Lower lobe of right lung (tissue), 2 donors: ENCODE measurements around the gene NOS1AP. TPM values are rescaled to one million over a fixed set of nuclear protein-coding genes. Genes with fewer than 3 reads are reported as not detected.

Experiments
- ATAC-seq, 2 donors: fragments of 200-7000 bp; cut with Tn5 transposase; one replicate each; pipeline ENCODE4 v1.9.1; 2020 to 2022; ENCODE audit warnings: mild to moderate bottlenecking in 2 of 2, moderate library complexity in 2 of 2
- DNase-seq: peaks from one replicate; pipeline ENCODE4 v3.0.0-alpha.2; 2020
- H3K27ac ChIP-seq: fragments of 200-600 bp; one replicate; pipeline ENCODE4 v1.8.0; 2022
- H3K27me3 ChIP-seq: fragments of 200-600 bp; one replicate; pipeline ENCODE4 v1.8.0; 2022; ENCODE audit warnings: low read depth
- H3K36me3 ChIP-seq: fragments of 200-600 bp; one replicate; pipeline ENCODE4 v1.8.0; 2022; ENCODE audit warnings: mild to moderate bottlenecking
- H3K4me1 ChIP-seq: fragments of 200-600 bp; one replicate; pipeline ENCODE4 v1.8.0; 2022
- H3K4me3 ChIP-seq: fragments of 200-600 bp; one replicate; pipeline ENCODE4 v1.8.0; 2022; ENCODE audit warnings: mild to moderate bottlenecking
- H3K9me3 ChIP-seq: fragments of 200-600 bp; one replicate; pipeline ENCODE4 v1.8.0; 2022
- CTCF ChIP-seq: fragments of 200-600 bp; IDR thresholded peaks from one replicate; pipeline ENCODE4 v1.8.0; 2022; ENCODE audit warnings: antibody characterized with exemption, mild to moderate bottlenecking
- intact Hi-C: fragments of 100-400 bp; cut with DNase I; formaldehyde crosslinking; loops from one replicate; pipeline ENCODE4 v1.11.0; 2022
- total RNA-seq: library from RNA; stranded (reverse); fragmentation: NEBNext Ultra II Directional; extraction: Animal tissue kit (Norgen Biotek cat#: 25700); gene quantifications from one replicate; pipeline ENCODE4 v1.2.1, GENCODE V29; 2021
- donor health status: DM: no; HTN: yes; CAD: no; lungs with severe emphysema.

NOS1AP gene
- total RNA-seq, 1 donor from 2014 or later, result 3.6 TPM

- intact Hi-C loops, result no loop called here
- Histone ChIP-seq H3K36me3 (no peaks in the 10 kb centered on the region), H3K4me1 (no peaks in the 10 kb centered on the region), H3K27me3 (no peaks in the 10 kb centered on the region), H3K9me3 (peaks cover 3% of the 10 kb centered on the region), H3K4me3 (no peak overlapping the region), H3K27ac (no peak overlapping the region)
- no peak for DNase-seq
- no peak for TF ChIP-seq CTCF
- ATAC-seq, result no peak
Measured at GRCh38 chr1:162130308-162130707, 60.8 kb downstream of the NOS1AP start.

- no peak overlapping the region for H3K27ac ChIP-seq
- no peaks in the 10 kb centered on the region for H3K9me3 ChIP-seq
- no peak for TF ChIP-seq CTCF
- H3K27me3 ChIP-seq, result no peaks in the 10 kb centered on the region
- H3K36me3 ChIP-seq, result no peaks in the 10 kb centered on the region
- DNase-seq (no peak), ATAC-seq (no peak)
- H3K4me3 ChIP-seq, result no peak overlapping the region
- intact Hi-C loops, result no loop called here
- H3K4me1 ChIP-seq, result peaks cover 1% of the 10 kb centered on the region
Measured at GRCh38 chr1:162131400-162132321, 62.2 kb downstream of the NOS1AP start.

- H3K27ac ChIP-seq, result no peak overlapping the region
- no peak overlapping the region for H3K4me3 ChIP-seq
- ATAC-seq, result no peak
Measured at GRCh38 chr1:162133566-162133965, 64.1 kb downstream of the NOS1AP start.

GRCh38 chr1:162134646-162135045, 65.2 kb downstream of the NOS1AP start:
- no peak overlapping the region for H3K27ac ChIP-seq
- ATAC-seq, result no peak
- no peaks in the 10 kb centered on the region for H3K9me3 ChIP-seq
- no peaks in the 10 kb centered on the region for H3K36me3 ChIP-seq
- TF ChIP-seq CTCF, result no peak
- DNase-seq, result no peak
- H3K27me3 ChIP-seq, result no peaks in the 10 kb centered on the region
- intact Hi-C loops, result no loop called here
- H3K4me1 ChIP-seq, result peaks cover 10% of the 10 kb centered on the region
- H3K4me3 ChIP-seq, result no peak overlapping the region

More at GRCh38 chr1:162133566-162133965, 64.1 kb downstream of the NOS1AP start:
- no peaks in the 10 kb centered on the region for H3K9me3 ChIP-seq
- no peak for TF ChIP-seq CTCF
- no peaks in the 10 kb centered on the region for H3K27me3 ChIP-seq
- DNase-seq, result no peak
- no peaks in the 10 kb centered on the region for H3K36me3 ChIP-seq
- intact Hi-C loops, result no loop called here
- peaks cover 10% of the 10 kb centered on the region for H3K4me1 ChIP-seq

- Histone ChIP-seq H3K27ac (no peak overlapping the region), H3K4me1 (peaks cover 10% of the 10 kb centered on the region), H3K4me3 (no peak overlapping the region), H3K36me3 (no peaks in the 10 kb centered on the region), H3K27me3 (no peaks in the 10 kb centered on the region), H3K9me3 (no peaks in the 10 kb centered on the region)
- intact Hi-C loops, result no loop called here
- TF ChIP-seq CTCF, result no peak
- no peak for ATAC-seq
- no peak for DNase-seq
Measured at GRCh38 chr1:162135271-162135775, 65.8 kb downstream of the NOS1AP start.
